PFSK-1 (cell line): Measurements from ENCODE around the gene CCDC89.

Source experiments
- FOXP2 ChIP-seq: optimal IDR thresholded peaks from 2 replicates; pipeline ENCODE3; 2011; ENCODE audit warnings: borderline replicate concordance, control low read depth, inconsistent platforms; ENCODE audit not compliant: insufficient read depth; ENCODE audit errors: extremely low read length, extremely low read depth
- POLR2AphosphoS5 ChIP-seq: IDR thresholded peaks from 2 replicates; pipeline ENCODE4 v1.6.1; 2012; ENCODE audit warnings: low read depth, mild to moderate bottlenecking, control low read depth, low read length, moderate library complexity
- REST ChIP-seq, 2 experiments: IDR thresholded peaks; 2 replicates each; pipeline versions ENCODE4 v1.6.1 to v1.8.0; 2011 to 2012; ENCODE audit warnings: low read depth in 2 of 2, low read length in 2 of 2, control low read depth in 1 of 2, inconsistent platforms in 1 of 2, mild to moderate bottlenecking in 1 of 2, moderate library complexity in 1 of 2; ENCODE audit not compliant: insufficient read depth in 1 of 2
- SIN3A ChIP-seq: IDR thresholded peaks from 2 replicates; pipeline ENCODE4 v1.6.1; 2012; ENCODE audit warnings: mild to moderate bottlenecking, low read length, moderate library complexity, borderline replicate concordance; ENCODE audit not compliant: insufficient read depth
- TAF1 ChIP-seq: IDR thresholded peaks from 2 replicates; pipeline ENCODE4 v1.6.1; 2012; ENCODE audit warnings: low read length, control low read depth, borderline replicate concordance; ENCODE audit not compliant: insufficient read depth

Gene CCDC89

GRCh38 chr11:85699957-85700741, 14.2 kb upstream of the CCDC89 start:
- no peak for TF ChIP-seq TAF1
- no peak for TF ChIP-seq POLR2AphosphoS5
- TF ChIP-seq FOXP2, result no peak
- no peak for TF ChIP-seq REST (IDR thresholded peaks at IDR 0.05; ENCODE audit: insufficient read depth in 1 of 2, low read depth in 2 of 2, low read length in 2 of 2)
- TF ChIP-seq SIN3A, result no peak

GRCh38 chr11:85698195-85698594, 12.2 kb upstream of the CCDC89 start:
- TF ChIP-seq TAF1 (no peak), SIN3A (no peak), POLR2AphosphoS5 (no peak), REST (IDR thresholded peaks at IDR 0.05; ENCODE audit: insufficient read depth in 1 of 2, low read depth in 2 of 2, low read length in 2 of 2) (no peak), FOXP2 (no peak)

GRCh38 chr11:85697747-85698146, 11.8 kb upstream of the CCDC89 start:
- TF ChIP-seq POLR2AphosphoS5, result no peak
- TF ChIP-seq FOXP2, result no peak
- no peak for TF ChIP-seq REST (IDR thresholded peaks at IDR 0.05; ENCODE audit: insufficient read depth in 1 of 2, low read depth in 2 of 2, low read length in 2 of 2)
- TF ChIP-seq SIN3A, result no peak
- TF ChIP-seq TAF1, result no peak

- TF ChIP-seq SIN3A (no peak), POLR2AphosphoS5 (no peak), REST (IDR thresholded peaks at IDR 0.05; ENCODE audit: insufficient read depth in 1 of 2, low read depth in 2 of 2, low read length in 2 of 2) (no peak), FOXP2 (no peak), TAF1 (no peak)
Measured at GRCh38 chr11:85695546-85695945, 9.6 kb upstream of the CCDC89 start.
